ENCODE measurements around the gene MT1M. TPM values are rescaled to one million over a fixed set of nuclear protein-coding genes. Genes with fewer than 3 reads are reported as not detected.

Gene MT1M
- total RNA-seq, 4 donors from 2014 or later, result 5.3 to 10.0 (median 7.3) TPM; not detected in 1

DNA sequence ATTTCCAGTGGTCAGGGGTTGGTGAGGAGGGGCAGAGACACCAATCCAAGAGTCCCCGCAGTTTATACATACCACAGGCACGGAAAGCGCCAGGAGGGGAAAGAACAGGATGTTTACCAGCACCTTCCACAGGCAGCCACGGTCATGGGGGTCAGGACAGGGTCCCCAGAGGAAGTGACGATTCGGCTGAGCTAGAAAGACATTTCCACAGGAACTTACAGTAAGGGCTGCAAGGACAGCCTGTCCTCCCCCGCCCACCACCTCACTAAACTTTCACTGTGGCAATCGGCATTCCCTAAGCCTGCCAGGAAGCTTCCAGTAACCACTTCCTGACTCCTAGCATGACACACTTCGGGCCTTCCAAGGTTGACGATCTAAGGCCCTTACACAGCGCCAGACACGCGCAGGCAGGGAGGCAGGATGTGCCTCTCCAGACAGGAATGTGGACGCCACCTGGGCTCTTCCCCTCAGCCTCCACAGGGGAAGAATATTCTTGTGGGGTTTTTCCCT is 25.3 kb upstream of the MT1M start:
- intact Hi-C loops (cut with DNase I; ENCODE audit: low total_unique reads), result loop anchor here (2.0 to 5.0 kb wide), 4 partner anchors 36 to 455 kb away; no protein-coding TSS in a partner anchor
- Histone ChIP-seq H3K9me3 (no peaks in the 10 kb centered on the region), H3K27me3 (no peaks in the 10 kb centered on the region), H3K36me3 (no peaks in the 10 kb centered on the region), H3K4me1 (peaks cover 67 to 80% of the 10 kb centered on the region in 2 donors), H3K27ac (peak overlapping the region; percentile 95 to 99 (median 98)), H3K4me3 (peak overlapping the region; percentile 60 to 75 (median 70))
- in situ Hi-C loops (cut with MboI; ENCODE audit: low sequenced_read_pairs in 4 of 4), result loop anchor here in 2 of 4 donors (5.0 to 10.0 kb wide), 2 partner anchors 75 to 92 kb away; partner anchors contain the start of gene MT1X (in 2 of the 2)
- TF ChIP-seq, protein P1, sequence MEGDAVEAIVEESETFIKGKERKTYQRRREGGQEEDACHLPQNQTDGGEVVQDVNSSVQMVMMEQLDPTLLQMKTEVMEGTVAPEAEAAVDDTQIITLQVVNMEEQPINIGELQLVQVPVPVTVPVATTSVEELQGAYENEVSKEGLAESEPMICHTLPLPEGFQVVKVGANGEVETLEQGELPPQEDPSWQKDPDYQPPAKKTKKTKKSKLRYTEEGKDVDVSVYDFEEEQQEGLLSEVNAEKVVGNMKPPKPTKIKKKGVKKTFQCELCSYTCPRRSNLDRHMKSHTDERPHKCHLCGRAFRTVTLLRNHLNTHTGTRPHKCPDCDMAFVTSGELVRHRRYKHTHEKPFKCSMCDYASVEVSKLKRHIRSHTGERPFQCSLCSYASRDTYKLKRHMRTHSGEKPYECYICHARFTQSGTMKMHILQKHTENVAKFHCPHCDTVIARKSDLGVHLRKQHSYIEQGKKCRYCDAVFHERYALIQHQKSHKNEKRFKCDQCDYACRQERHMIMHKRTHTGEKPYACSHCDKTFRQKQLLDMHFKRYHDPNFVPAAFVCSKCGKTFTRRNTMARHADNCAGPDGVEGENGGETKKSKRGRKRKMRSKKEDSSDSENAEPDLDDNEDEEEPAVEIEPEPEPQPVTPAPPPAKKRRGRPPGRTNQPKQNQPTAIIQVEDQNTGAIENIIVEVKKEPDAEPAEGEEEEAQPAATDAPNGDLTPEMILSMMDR (IDR thresholded peaks at IDR 0.05 in 4 of 5, conservative IDR thresholded peaks at IDR 0.05 in 1 of 5), result no peak
- TF ChIP-seq POLR2A (IDR thresholded peaks at IDR 0.05), result peak in 1 of 2 donors; percentile 72
- peak; percentile 92 to 96 for DNase-seq
- ATAC-seq, result peak; percentile 33 to 40

DNA sequence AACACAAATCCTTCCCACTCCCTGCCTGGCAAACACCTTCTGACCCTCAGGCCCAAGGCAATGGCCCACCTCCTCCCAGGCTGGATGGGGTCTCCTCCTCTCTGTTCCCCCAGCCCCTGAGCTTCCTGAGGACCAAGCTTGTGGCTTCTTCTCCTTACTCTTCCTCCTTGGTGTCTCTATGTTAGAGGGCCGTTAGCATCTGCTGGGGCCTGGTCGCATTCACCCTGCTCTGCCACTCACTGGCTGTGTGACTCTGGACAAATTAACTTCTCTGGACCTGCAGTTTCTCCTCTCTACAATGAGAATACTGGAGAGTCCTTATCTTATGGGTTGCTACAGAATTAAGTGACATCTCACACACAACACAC is 24.8 kb upstream of the MT1M start:
- Histone ChIP-seq H3K27me3 (no peaks in the 10 kb centered on the region), H3K9me3 (no peaks in the 10 kb centered on the region), H3K36me3 (no peaks in the 10 kb centered on the region), H3K4me3 (peak overlapping the region; percentile 60 to 75 (median 70)), H3K4me1 (peaks cover 71 to 83% of the 10 kb centered on the region in 2 donors), H3K27ac (peak overlapping the region; percentile 95 to 99 (median 98))
- ATAC-seq, result no peak
- in situ Hi-C loops (cut with MboI; ENCODE audit: low sequenced_read_pairs in 4 of 4), result loop anchor here in 2 of 4 donors (5.0 to 10.0 kb wide), 2 partner anchors 75 to 93 kb away; partner anchors contain the start of gene MT1X (in 2 of the 2)
- no peak for TF ChIP-seq POLR2A (IDR thresholded peaks at IDR 0.05)
- TF ChIP-seq, protein P1 (IDR thresholded peaks at IDR 0.05 in 4 of 5, conservative IDR thresholded peaks at IDR 0.05 in 1 of 5), result no peak
- no peak for DNase-seq
- intact Hi-C loops (cut with DNase I; ENCODE audit: low total_unique reads), result loop anchor here (1.0 to 5.0 kb wide), 6 partner anchors 35 to 455 kb away; partner anchors contain the start of genes HERPUD1 and MT1X

DNA sequence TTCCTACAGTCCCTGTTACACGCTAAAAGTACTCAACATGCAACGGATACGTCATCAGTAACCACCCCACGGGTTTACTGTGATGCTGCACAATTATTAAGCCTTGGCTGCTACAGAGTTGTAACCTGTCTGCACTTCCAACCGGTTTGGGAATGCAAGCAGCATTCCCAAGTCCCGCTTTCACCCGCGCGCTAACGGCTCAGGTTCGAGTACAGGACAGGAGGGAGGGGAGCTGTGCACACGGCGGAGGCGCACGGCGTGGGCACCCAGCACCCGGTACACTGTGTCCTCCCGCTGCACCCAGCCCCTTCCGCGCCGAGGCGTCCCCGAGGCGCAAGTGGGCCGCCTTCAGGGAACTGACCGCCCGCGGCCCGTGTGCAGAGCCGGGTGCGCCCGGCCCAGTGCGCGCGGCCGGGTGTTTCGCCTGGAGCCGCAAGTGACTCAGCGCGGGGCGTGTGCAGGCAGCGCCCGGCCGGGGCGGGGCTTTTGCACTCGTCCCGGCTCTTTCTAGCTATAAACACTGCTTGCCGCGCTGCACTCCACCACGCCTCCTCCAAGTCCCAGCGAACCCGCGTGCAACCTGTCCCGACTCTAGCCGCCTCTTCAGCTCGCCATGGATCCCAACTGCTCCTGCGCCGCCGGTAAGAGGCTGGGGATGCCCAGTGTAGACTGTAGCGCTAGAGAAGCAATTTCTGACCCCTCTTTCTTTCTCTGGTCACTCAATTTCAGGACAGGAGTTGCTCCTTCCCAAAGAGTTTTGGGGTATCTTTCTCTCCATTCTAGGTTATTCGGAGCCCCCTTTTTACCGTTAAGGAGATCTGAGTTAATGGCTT is 24.2 kb upstream of the MT1M start, which contains the start of gene MT2A:
MT2A (plus strand) TSS at position 542 of the 833 bp plus-strand sequence; CDS start at position 614, 72 bp downstream.
- TF ChIP-seq, protein P1 (IDR thresholded peaks at IDR 0.05 in 4 of 5, conservative IDR thresholded peaks at IDR 0.05 in 1 of 5), result peak in 1 of 5 experiments; percentile 11
- peak in 1 of 2 donors; percentile 99 for TF ChIP-seq POLR2A (IDR thresholded peaks at IDR 0.05)
- DNase-seq, result peak; percentile 94 to 97
- intact Hi-C loops (cut with DNase I; ENCODE audit: low total_unique reads), result loop anchor here (1.0 to 5.0 kb wide), 3 partner anchors 74 to 454 kb away; partner anchors contain the start of genes HERPUD1 and MT1X
- peak; percentile 18 to 19 for ATAC-seq
- Histone ChIP-seq H3K9me3 (no peaks in the 10 kb centered on the region), H3K27me3 (no peaks in the 10 kb centered on the region), H3K27ac (peak within 1 kb of the TSS; percentile 95 to 99 (median 98)), H3K4me3 (peak within 1 kb of the TSS; percentile 60 to 75 (median 70)), H3K4me1 (peaks cover 71 to 83% of the 10 kb centered on the region in 2 donors), H3K36me3 (no peaks in the 10 kb centered on the region)
- in situ Hi-C loops (cut with MboI; ENCODE audit: low sequenced_read_pairs in 4 of 4), result loop anchor here in 2 of 4 donors (5.0 to 10.0 kb wide), 2 partner anchors 74 to 93 kb away; partner anchors contain the start of gene MT1X (in 2 of the 2)

DNA sequence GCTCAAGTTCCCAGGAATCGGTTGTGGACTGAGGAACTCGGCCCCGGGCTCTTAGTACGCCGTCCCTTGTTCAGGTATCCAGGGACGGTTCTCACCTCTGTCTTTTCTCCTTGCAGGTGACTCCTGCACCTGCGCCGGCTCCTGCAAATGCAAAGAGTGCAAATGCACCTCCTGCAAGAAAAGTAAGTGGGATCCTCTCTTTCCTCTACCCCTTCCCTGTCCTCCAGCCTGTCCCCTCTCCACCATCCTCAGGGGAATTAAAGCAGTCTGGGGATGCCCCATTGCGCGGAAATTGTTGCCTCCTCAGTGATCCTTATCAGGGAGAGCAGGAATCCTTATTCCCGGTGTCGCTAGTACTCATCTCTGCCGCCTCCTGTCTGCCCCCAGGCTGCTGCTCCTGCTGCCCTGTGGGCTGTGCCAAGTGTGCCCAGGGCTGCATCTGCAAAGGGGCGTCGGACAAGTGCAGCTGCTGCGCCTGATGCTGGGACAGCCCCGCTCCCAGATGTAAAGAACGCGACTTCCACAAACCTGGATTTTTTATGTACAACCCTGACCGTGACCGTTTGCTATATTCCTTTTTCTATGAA is 23.5 kb upstream of the MT1M start:
- in situ Hi-C loops (cut with MboI; ENCODE audit: low sequenced_read_pairs in 4 of 4) (loop anchor here in 2 of 4 donors (5.0 to 10.0 kb wide), 2 partner anchors 73 to 94 kb away; partner anchors contain the start of gene MT1X (in 2 of the 2)), intact Hi-C loops (cut with DNase I; ENCODE audit: low total_unique reads) (loop anchor here (1.0 to 5.0 kb wide), 3 partner anchors 73 to 453 kb away; partner anchors contain the start of genes HERPUD1 and MT1X)
- Histone ChIP-seq H3K36me3 (no peaks in the 10 kb centered on the region), H3K27me3 (no peaks in the 10 kb centered on the region), H3K4me1 (peaks cover 69 to 78% of the 10 kb centered on the region in 2 donors), H3K27ac (peak overlapping the region; percentile 95 to 99 (median 98)), H3K9me3 (no peaks in the 10 kb centered on the region), H3K4me3 (peak overlapping the region; percentile 60 to 75 (median 70))
- TF ChIP-seq, protein P1 (IDR thresholded peaks at IDR 0.05 in 4 of 5, conservative IDR thresholded peaks at IDR 0.05 in 1 of 5), result peak in 1 of 5 experiments; percentile 13
- no peak for TF ChIP-seq POLR2A (IDR thresholded peaks at IDR 0.05)
- DNase-seq, result peak in 1 of 2 donors; percentile 58
- no peak for ATAC-seq

Measured in gastrocnemius medialis (tissue), 4 donors.